Parathyroid adenoma (tissue), 2 donors: ENCODE measurements around the gene AOX1.

Experiments
- H2AFZ ChIP-seq: fragments of 300-600 bp; sonication (generic); one replicate; pipeline ENCODE4 v1.7.0; 2017; ENCODE audit warnings: antibody characterized with exemption, mild to moderate bottlenecking
- H3K27ac ChIP-seq: fragments of 300-600 bp; sonication (generic); one replicate; pipeline ENCODE4 v1.7.0; 2017
- H3K27me3 ChIP-seq: fragments of 300-600 bp; sonication (generic); one replicate; pipeline ENCODE4 v1.7.0; 2017; ENCODE audit warnings: low read length; ENCODE audit not compliant: control insufficient read depth, insufficient read depth
- H3K36me3 ChIP-seq: fragments of 300-600 bp; sonication (generic); one replicate; pipeline ENCODE4 v1.7.0; 2017; ENCODE audit warnings: low read length; ENCODE audit not compliant: control insufficient read depth, insufficient read depth
- H3K4me1 ChIP-seq: fragments of 300-600 bp; sonication (generic); one replicate; pipeline ENCODE4 v1.7.0; 2017; ENCODE audit warnings: control low read depth
- H3K4me2 ChIP-seq: fragments of 300-600 bp; sonication (generic); one replicate; pipeline ENCODE4 v1.7.0; 2017; ENCODE audit warnings: low read length
- H3K4me3 ChIP-seq: fragments of 300-600 bp; sonication (generic); one replicate; pipeline ENCODE4 v1.7.0; 2017; ENCODE audit warnings: low read depth, low read length
- H3K79me2 ChIP-seq: fragments of 300-600 bp; sonication (generic); one replicate; pipeline ENCODE4 v1.7.0; 2017; ENCODE audit warnings: control low read depth
- H3K9ac ChIP-seq: fragments of 300-600 bp; sonication (generic); one replicate; pipeline ENCODE4 v1.7.0; 2017; ENCODE audit warnings: mild to moderate bottlenecking
- H3K9me3 ChIP-seq: fragments of 300-600 bp; sonication (generic); one replicate; pipeline ENCODE4 v1.7.0; 2017; ENCODE audit warnings: low read length; ENCODE audit not compliant: control insufficient read depth
- TF ChIP-seq, protein P1 (sequence below): fragments of 300-600 bp; sonication (generic); IDR thresholded peaks from one replicate; pipeline ENCODE4 v1.7.0; 2017; ENCODE audit warnings: antibody characterized with exemption, mild to moderate bottlenecking
- donor health status: primary hyperparathyroidism.

The AOX1 gene

DNA sequence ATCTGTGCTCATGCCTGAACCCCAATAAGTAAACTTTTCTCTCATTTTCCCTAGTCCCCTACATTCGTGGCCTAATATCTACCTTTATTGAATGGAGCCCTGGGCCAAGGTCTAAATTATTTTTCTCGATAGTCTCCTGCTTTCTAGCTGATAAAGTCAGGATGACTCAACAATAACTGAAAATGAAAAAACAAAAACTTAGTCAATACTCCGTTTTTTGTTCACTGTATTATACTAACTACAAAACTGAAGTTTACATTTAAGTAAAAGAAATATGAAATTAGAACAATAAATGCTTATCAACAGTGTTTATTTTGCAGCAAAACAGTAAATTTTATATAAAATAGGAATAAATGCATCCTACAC is 32.2 kb downstream of the AOX1 start:
- H3K4me2 ChIP-seq = no peak overlapping the region
- no peak overlapping the region for H2AFZ ChIP-seq
- H3K27me3 ChIP-seq = no peaks in the 10 kb centered on the region
- TF ChIP-seq, protein P1, sequence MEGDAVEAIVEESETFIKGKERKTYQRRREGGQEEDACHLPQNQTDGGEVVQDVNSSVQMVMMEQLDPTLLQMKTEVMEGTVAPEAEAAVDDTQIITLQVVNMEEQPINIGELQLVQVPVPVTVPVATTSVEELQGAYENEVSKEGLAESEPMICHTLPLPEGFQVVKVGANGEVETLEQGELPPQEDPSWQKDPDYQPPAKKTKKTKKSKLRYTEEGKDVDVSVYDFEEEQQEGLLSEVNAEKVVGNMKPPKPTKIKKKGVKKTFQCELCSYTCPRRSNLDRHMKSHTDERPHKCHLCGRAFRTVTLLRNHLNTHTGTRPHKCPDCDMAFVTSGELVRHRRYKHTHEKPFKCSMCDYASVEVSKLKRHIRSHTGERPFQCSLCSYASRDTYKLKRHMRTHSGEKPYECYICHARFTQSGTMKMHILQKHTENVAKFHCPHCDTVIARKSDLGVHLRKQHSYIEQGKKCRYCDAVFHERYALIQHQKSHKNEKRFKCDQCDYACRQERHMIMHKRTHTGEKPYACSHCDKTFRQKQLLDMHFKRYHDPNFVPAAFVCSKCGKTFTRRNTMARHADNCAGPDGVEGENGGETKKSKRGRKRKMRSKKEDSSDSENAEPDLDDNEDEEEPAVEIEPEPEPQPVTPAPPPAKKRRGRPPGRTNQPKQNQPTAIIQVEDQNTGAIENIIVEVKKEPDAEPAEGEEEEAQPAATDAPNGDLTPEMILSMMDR = no peak
- H3K9me3 ChIP-seq = no peaks in the 10 kb centered on the region
- no peaks in the 10 kb centered on the region for H3K4me1 ChIP-seq
- no peaks in the 10 kb centered on the region for H3K36me3 ChIP-seq
- H3K9ac ChIP-seq = no peak overlapping the region
- no peak overlapping the region for H3K4me3 ChIP-seq
- H3K27ac ChIP-seq = no peak overlapping the region
- no peaks in the 10 kb centered on the region for H3K79me2 ChIP-seq

DNA sequence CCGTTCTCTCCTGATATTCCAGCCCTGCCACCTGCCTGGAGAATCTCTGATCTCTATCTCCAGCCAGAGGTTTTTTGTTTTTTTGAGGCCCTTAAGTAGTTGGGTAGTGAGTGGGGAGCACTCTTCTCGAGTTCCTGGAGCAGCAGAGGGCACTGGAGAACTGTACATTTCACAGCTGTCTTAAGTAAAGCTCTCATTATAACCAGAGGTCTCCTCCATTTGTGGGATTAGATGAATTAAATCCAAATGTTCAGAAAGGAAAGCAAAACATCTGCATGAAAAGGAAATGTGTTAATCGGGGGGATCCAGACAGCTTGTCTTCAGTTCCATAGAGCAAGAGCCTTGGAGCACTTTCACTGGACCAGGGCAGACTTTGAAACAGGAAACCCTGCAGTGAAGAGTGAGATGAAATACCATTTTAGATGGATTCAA is 32.8 kb downstream of the AOX1 start:
- Histone ChIP-seq H3K9ac (no peak overlapping the region), H3K9me3 (no peaks in the 10 kb centered on the region), H3K27ac (no peak overlapping the region), H3K4me3 (no peak overlapping the region), H2AFZ (peak overlapping the region; percentile 4), H3K4me1 (no peaks in the 10 kb centered on the region), H3K79me2 (no peaks in the 10 kb centered on the region), H3K36me3 (no peaks in the 10 kb centered on the region), H3K4me2 (no peak overlapping the region), H3K27me3 (no peaks in the 10 kb centered on the region)
- TF ChIP-seq, protein P1 = peak; percentile 15

DNA sequence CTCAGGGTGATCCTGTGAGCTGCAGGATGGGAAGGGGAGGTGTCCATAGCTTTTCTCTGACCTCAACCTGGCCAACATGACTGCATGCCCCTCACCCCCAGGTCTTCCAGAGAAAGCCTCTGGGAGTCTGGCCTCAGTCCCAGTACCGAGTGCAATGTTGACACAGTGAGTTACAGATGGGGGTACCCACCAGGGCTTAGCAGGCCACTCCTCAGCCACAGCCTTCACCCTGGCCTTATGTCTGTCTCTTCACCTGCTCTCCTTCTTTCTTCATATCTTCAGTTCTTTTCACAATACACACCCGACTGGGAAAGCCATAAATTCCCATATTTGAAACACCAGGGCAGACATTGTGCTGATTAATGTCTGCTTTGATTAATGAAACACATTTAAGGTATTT is 33.5 kb downstream of the AOX1 start:
- Histone ChIP-seq H3K27me3 (no peaks in the 10 kb centered on the region), H3K27ac (no peak overlapping the region), H3K9me3 (no peaks in the 10 kb centered on the region), H2AFZ (peak overlapping the region; percentile 4), H3K4me1 (no peaks in the 10 kb centered on the region), H3K79me2 (no peaks in the 10 kb centered on the region), H3K36me3 (no peaks in the 10 kb centered on the region), H3K9ac (no peak overlapping the region), H3K4me3 (no peak overlapping the region), H3K4me2 (no peak overlapping the region)
- TF ChIP-seq, protein P1 = no peak

DNA sequence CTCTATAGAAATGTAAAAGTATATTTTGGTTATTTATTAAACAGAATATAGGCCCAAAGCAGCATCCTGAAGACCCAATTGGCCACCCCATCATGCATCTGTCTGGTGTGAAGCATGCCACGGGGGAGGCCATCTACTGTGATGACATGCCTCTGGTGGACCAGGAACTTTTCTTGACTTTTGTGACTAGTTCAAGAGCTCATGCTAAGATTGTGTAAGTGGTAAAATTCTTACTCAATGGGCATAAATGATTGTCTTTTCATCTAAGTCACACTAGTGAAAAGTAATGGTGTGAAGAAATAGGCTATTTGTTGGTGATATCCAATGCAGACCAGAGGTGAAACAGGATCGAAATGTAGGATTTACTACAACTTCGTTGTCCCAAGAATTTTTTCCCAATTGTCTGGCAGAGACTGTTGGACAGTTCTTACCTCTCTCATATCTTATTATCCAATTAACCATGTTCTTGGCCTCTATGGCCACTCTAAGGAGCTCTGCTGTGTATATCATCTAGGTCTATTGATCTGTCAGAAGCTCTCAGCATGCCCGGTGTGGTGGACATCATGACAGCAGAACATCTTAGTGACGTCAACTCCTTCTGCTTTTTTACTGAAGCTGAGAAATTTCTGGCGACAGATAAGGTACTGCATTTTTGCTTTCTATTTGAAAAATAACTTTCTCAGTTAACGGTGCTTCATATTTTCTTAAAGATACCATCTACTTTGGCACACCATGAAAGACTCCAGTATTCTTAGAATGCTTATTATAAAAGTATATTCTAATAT is 35.0 kb downstream of the AOX1 start:
- Histone ChIP-seq H3K9ac (no peak overlapping the region), H3K4me1 (no peaks in the 10 kb centered on the region), H3K79me2 (no peaks in the 10 kb centered on the region), H3K27ac (no peak overlapping the region), H2AFZ (no peak overlapping the region), H3K9me3 (no peaks in the 10 kb centered on the region), H3K36me3 (no peaks in the 10 kb centered on the region), H3K4me2 (no peak overlapping the region), H3K27me3 (no peaks in the 10 kb centered on the region), H3K4me3 (no peak overlapping the region)
- TF ChIP-seq, protein P1 = no peak

DNA sequence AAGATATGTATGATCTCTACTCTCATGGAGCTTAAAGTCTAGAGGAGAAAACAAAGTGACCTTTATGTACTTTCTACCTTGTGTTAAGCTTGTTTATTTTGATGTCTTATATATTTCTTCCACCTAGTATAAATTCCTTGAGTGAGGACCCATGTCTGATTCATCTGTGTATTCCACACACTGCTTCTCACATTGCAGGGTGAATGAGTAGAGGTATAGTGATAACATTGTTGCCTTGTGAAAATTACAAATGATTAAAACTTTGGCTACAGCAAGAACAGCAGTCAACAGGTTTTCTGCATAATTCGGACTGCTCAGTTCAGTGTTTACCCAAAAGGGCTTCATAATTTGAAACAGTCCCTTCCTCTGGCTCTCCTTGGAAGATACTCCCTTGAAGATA is 36.3 kb downstream of the AOX1 start:
- Histone ChIP-seq H3K4me1 (no peaks in the 10 kb centered on the region), H3K4me3 (no peak overlapping the region), H3K36me3 (no peaks in the 10 kb centered on the region), H2AFZ (no peak overlapping the region), H3K9ac (no peak overlapping the region), H3K79me2 (no peaks in the 10 kb centered on the region), H3K4me2 (no peak overlapping the region), H3K9me3 (no peaks in the 10 kb centered on the region), H3K27ac (no peak overlapping the region), H3K27me3 (no peaks in the 10 kb centered on the region)
- TF ChIP-seq, protein P1 = no peak
